ENCODE results near the gene SAMHD1.

DNA sequence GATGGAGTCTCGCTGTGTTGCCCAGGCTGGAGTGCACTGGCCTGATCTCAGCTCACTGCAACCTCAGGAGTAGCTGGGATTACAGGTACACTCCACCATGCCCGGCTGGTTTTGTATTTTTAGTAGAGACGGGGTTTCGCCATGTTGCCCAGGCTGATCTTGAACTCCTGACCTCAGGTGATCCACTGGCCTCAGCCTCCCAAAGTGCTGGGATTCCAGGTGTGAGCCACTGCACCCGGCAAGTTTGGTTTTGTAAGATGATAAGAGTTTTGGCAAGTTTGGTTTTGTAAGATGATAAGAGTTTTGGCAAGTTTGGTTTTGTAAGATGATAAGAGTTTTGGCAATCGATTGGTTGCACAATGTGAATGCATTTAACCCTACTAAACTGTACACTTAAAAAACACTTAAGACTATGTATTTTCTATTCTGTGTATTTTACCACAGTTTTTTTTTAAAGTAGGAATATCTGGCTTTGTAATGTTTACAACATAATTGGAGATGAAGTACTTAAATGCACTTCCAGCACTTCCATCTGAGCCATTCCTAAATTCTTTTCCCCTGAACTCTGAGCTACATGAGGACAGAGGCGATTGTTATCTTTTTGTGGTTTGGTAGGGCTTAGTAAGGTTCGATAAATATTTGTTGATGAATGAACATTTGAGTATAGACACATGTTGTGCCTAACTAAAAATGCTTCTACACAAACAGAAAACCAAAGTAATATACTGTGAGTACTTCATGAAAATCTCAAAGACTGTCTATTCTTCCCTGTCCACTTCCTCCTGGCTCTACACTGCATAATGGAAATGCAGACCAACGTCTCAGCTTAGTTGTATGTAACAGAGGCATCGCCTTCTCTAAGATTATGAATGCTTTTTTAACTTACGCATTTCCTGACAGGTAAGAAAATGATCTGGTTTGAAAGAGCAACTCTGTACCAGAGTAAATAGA is 18.8 kb downstream of the SAMHD1 start:
- no peak for TF ChIP-seq CREB1 (IDR thresholded peaks at IDR 0.05)
- TF ChIP-seq, protein P1, sequence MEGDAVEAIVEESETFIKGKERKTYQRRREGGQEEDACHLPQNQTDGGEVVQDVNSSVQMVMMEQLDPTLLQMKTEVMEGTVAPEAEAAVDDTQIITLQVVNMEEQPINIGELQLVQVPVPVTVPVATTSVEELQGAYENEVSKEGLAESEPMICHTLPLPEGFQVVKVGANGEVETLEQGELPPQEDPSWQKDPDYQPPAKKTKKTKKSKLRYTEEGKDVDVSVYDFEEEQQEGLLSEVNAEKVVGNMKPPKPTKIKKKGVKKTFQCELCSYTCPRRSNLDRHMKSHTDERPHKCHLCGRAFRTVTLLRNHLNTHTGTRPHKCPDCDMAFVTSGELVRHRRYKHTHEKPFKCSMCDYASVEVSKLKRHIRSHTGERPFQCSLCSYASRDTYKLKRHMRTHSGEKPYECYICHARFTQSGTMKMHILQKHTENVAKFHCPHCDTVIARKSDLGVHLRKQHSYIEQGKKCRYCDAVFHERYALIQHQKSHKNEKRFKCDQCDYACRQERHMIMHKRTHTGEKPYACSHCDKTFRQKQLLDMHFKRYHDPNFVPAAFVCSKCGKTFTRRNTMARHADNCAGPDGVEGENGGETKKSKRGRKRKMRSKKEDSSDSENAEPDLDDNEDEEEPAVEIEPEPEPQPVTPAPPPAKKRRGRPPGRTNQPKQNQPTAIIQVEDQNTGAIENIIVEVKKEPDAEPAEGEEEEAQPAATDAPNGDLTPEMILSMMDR (IDR thresholded peaks at IDR 0.05; ENCODE audit: control extremely low read depth in 1 of 3, insufficient read depth in 1 of 3, low read depth in 1 of 3, low read length in 3 of 3), result no peak
